ENCODE data around the gene BCL7A.
"Not testable (repeated sequence)": the region's sequence is repeated elsewhere in the genome, so short reads cannot be mapped to it uniquely, and the experiment has no call there.

Gene BCL7A

GRCh38 chr12:122094735-122095631, 73.3 kb downstream of the BCL7A start:
- DNase-seq (ENCODE audit: low spot score), result no peak

- DNase-seq (ENCODE audit: low spot score), result no peak
Measured at GRCh38 chr12:122096014-122096413, 74.3 kb downstream of the BCL7A start.

- DNase-seq (ENCODE audit: low spot score), result no peak
Measured at GRCh38 chr12:122096591-122097149, 75.0 kb downstream of the BCL7A start.

- no peak for DNase-seq (ENCODE audit: low spot score)
Measured at GRCh38 chr12:122097584-122097926, 75.9 kb downstream of the BCL7A start.

- peak; percentile 87 for DNase-seq (ENCODE audit: low spot score)
Measured at GRCh38 chr12:122097927-122098756, 76.5 kb downstream of the BCL7A start.

- no peak for DNase-seq (ENCODE audit: low spot score)
Measured at GRCh38 chr12:122099280-122099749, 77.6 kb downstream of the BCL7A start.

GRCh38 chr12:122099856-122100255, 78.2 kb downstream of the BCL7A start:
- DNase-seq (ENCODE audit: low spot score), result no peak

- no peak for DNase-seq (ENCODE audit: low spot score)
Measured at GRCh38 chr12:122100568-122100967, 78.9 kb downstream of the BCL7A start.

- no peak for DNase-seq (ENCODE audit: low spot score)
Measured at GRCh38 chr12:122102331-122102730, 80.6 kb downstream of the BCL7A start.

- DNase-seq (ENCODE audit: low spot score), result no peak
Measured at GRCh38 chr12:122104844-122105243, 83.2 kb downstream of the BCL7A start.

GRCh38 chr12:122105496-122105895, 83.8 kb downstream of the BCL7A start:
- DNase-seq (ENCODE audit: low spot score), result not testable (repeated sequence)

- DNase-seq (ENCODE audit: low spot score), result no peak
Measured at GRCh38 chr12:122106843-122107242, 85.2 kb downstream of the BCL7A start.

- no peak for DNase-seq (ENCODE audit: low spot score)
Measured at GRCh38 chr12:122107261-122107660, 85.6 kb downstream of the BCL7A start.

GRCh38 chr12:122111089-122111641, 89.5 kb downstream of the BCL7A start:
- no peak for DNase-seq (ENCODE audit: low spot score)

Data from COLO829 (cell line).